NCI-H128 (cell line): ENCODE data around the gene SMC6.

ENCODE experiments used
- DNase-seq: peaks from one replicate; lab custom pipeline; 2025; ENCODE audit not compliant: unreplicated experiment; lab: John Stamatoyannopoulos, UW

The SMC6 gene

GRCh38 chr2:17753803-17754663, at the start of gene SMC6, which contains the start of gene GEN1:
Gene SMC6 (minus strand): TSS chr2:17753810. CDS start chr2:17745946, 7,864 bp downstream.
Gene GEN1 (plus strand): TSS chr2:17754138. CDS start chr2:17759944, 5,806 bp downstream.
- DNase-seq: peak; percentile 78

GRCh38 chr2:17800693-17801458, 47.3 kb upstream of the SMC6 start:
- DNase-seq: no peak

GRCh38 chr2:17800219-17800618, 46.6 kb upstream of the SMC6 start:
- no peak for DNase-seq

GRCh38 chr2:17799301-17800120, 45.9 kb upstream of the SMC6 start:
- DNase-seq: no peak

GRCh38 chr2:17798338-17798737, 44.7 kb upstream of the SMC6 start:
- no peak for DNase-seq

GRCh38 chr2:17795309-17795708, 41.7 kb upstream of the SMC6 start:
- DNase-seq: no peak

- no peak for DNase-seq
Measured at GRCh38 chr2:17793803-17794354, 40.3 kb upstream of the SMC6 start.

- no peak for DNase-seq
Measured at GRCh38 chr2:17793296-17793695, 39.7 kb upstream of the SMC6 start.

- no peak for DNase-seq
Measured at GRCh38 chr2:17792515-17792914, 38.9 kb upstream of the SMC6 start.

GRCh38 chr2:17791817-17792130, 38.2 kb upstream of the SMC6 start:
- no peak for DNase-seq

- no peak for DNase-seq
Measured at GRCh38 chr2:17791121-17791816, 37.7 kb upstream of the SMC6 start.

GRCh38 chr2:17790536-17790935, 36.9 kb upstream of the SMC6 start:
- no peak for DNase-seq

- DNase-seq: no peak
Measured at GRCh38 chr2:17788773-17789172, 35.2 kb upstream of the SMC6 start.

GRCh38 chr2:17786727-17787126, 33.1 kb upstream of the SMC6 start:
- DNase-seq: no peak

- DNase-seq: no peak
Measured at GRCh38 chr2:17781482-17781881, 27.9 kb upstream of the SMC6 start.

GRCh38 chr2:17780546-17780945, 26.9 kb upstream of the SMC6 start:
- DNase-seq: no peak

GRCh38 chr2:17772532-17772931, 18.9 kb upstream of the SMC6 start:
- DNase-seq: no peak

GRCh38 chr2:17771956-17772355, 18.3 kb upstream of the SMC6 start:
- no peak for DNase-seq

- no peak for DNase-seq
Measured at GRCh38 chr2:17768894-17769293, 15.3 kb upstream of the SMC6 start.

GRCh38 chr2:17765398-17765797, 11.8 kb upstream of the SMC6 start:
- DNase-seq: no peak
